Fibroblast of pulmonary artery (primary cell): ENCODE results near the gene ZNF516.

ENCODE experiments used
- DNase-seq: peaks from one replicate; pipeline ENCODE4 v3.0.0-alpha.2; 2010; ENCODE audit warnings: low read depth
- H3K4me3 ChIP-seq: replicated peaks from 2 replicates; pipeline ENCODE4 v1.5.1; 2011; ENCODE audit warnings: low read depth, mild to moderate bottlenecking, control low read depth, low read length, moderate library complexity
- CTCF ChIP-seq: IDR thresholded peaks from 2 replicates; pipeline ENCODE4 v1.5.1; 2011; ENCODE audit warnings: mild to moderate bottlenecking, control low read depth, low read length, inconsistent platforms; ENCODE audit errors: missing control alignments

Gene ZNF516

GRCh38 chr18:76416911-76417310 lies 78.1 kb downstream of the ZNF516 start:
- TF ChIP-seq CTCF = no peak
- DNase-seq = peak; percentile 66

GRCh38 chr18:76414936-76415621 lies 80.0 kb downstream of the ZNF516 start:
- DNase-seq = no peak
- no peak for TF ChIP-seq CTCF
- H3K4me3 ChIP-seq = no peak overlapping the region

More at GRCh38 chr18:76416911-76417310, 78.1 kb downstream of the ZNF516 start:
- no peak overlapping the region for H3K4me3 ChIP-seq

DNA sequence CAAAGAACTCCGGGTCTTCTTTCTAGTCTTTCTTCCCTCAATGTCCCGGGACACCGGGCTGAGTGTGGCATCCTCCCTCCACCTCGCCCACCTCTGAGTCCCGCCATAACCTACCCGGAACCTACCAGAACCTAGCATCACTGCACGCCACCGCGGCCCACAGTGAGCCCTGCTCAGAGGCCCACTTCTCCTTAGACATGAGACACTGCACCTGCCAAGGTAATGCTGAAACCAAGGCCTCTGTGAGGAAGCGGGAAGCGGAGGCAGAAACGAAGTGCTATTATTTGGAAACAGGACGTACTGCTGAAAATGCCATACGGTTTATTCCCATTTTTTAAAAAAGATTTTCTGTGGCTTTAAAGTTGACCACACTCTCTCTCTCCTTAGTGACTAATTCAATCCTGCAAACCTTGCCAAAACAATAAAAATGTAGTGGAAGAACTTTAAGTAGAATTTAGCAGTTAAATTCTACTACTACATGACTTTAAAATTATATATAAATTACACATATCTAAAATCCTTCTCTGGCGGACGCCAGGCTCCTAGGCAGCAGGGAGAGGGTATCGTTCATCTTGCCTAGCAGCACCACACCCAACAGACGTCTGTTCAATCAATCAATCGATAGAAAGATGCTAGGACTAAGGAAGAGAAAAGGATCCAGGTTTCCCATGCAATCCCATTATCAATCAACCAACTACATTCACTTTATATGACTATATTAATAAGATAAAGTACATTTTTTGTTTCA lies 82.0 kb downstream of the ZNF516 start:
- DNase-seq = no peak
- no peak for TF ChIP-seq CTCF
- no peak overlapping the region for H3K4me3 ChIP-seq

DNA sequence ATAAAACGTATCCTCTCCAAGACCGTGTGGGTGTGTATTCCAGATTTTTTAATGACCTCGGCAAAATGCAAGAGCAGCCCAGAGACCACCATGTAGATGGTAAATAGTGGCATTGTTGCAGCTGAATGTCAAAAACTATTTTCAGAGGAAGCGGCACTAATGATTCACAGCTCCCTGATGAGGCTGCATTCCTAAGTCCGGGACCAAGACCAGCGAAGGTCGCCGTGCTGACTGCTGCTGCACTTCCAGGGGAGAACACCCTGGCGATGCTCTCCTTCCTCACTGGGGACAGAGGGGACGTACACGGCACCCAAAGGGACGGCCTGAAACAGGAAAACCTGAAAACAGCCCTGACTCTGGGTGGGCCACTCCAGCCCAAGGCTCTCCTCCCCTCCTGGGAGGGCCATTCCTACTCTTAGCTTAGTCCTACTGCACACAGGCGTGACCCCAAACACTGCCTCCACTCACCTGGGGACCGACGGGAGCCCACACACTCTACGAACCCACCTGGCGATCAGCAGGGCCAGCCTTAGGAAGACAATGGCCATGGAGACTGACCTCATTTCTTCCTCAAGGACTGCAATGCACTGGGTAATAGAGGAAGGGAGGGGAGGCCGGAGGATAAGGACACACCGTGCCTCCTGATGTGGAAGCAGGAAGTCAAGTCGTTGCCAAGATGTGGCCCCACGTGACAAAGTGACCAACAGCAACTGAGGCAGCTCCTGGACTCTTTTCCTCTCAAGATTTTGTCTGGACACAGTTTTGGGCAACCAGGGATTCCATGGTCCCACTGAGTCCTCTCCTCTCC lies 82.8 kb downstream of the ZNF516 start:
- no peak for TF ChIP-seq CTCF
- H3K4me3 ChIP-seq = no peak overlapping the region
- DNase-seq = no peak

GRCh38 chr18:76410660-76411417 lies 84.2 kb downstream of the ZNF516 start:
- no peak for TF ChIP-seq CTCF
- no peak overlapping the region for H3K4me3 ChIP-seq
- no peak for DNase-seq

- no peak for DNase-seq
- no peak for TF ChIP-seq CTCF
- H3K4me3 ChIP-seq = no peak overlapping the region
These were observed 85.0 kb downstream of the ZNF516 start for GRCh38 chr18:76410033-76410432.
